Activated CD4-positive, alpha-beta T cell treated with anti-CD3 and anti-CD28 coated beads, Interleukin-2, amount 50 U/mL, for 1 hour (primary cell): Measurements from ENCODE around the gene RPL36AL.
"Not testable (repeated sequence)": the region's sequence is repeated elsewhere in the genome, so short reads cannot be mapped to it uniquely, and the experiment has no call there.

Experiments
- DNase-seq: peaks from one replicate; pipeline ENCODE4 v3.0.0-alpha.2; 2020

The RPL36AL gene

DNA sequence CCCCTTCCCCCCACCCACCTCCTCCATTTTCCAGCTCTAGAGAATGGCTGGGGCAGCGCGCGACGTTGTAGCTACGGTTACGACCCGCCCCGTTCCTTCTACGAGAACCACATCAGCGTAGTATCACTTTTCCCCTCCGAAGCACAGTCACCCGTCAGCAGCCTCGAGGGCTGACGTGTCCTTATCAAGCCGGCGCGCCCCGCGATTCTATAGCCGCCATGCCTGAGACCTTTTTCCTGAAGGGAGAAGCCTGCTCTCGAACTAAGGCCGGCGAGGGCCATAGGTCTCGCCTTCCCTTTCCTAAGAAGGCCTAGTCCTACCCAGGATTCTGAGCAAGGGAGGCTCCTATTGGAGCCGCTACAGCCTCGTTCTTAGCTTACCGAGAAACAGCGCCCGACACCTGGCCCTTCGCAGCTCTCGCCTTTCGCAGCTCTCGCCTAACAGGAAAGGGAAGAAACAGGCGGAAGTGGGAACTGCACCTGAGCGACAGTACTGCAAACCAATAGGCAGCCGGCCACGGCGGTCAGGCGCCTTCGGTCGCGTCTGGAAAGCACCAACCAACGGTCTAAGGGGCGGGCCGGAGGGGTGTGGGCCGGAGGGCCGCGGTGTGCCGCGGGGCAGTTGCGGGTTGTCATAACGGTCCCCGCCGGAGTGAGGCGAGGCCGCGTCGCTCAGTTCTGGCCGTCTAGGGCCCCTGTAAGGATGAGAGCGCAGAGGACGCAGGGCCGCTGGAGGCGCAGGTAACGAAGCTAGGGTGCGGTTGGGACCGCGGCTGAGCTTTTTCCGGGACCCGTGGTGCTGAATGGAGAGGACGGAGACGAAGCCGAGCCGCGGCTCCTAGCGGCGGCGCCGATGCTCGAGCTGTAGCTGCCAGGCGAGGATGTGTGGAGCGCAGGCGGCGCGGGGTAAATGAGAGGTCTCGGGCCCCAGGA, at the start of gene RPL36AL, which contains the start of gene MGAT2:
RPL36AL (minus strand) TSS at position 445 of the 932 bp plus-strand sequence. CDS start 1,522 bp downstream, outside the sequence.
MGAT2 (plus strand) TSS at position 618 of the 932 bp plus-strand sequence. CDS start 470 bp downstream, outside the sequence.
- peak; percentile 89 for DNase-seq

DNA sequence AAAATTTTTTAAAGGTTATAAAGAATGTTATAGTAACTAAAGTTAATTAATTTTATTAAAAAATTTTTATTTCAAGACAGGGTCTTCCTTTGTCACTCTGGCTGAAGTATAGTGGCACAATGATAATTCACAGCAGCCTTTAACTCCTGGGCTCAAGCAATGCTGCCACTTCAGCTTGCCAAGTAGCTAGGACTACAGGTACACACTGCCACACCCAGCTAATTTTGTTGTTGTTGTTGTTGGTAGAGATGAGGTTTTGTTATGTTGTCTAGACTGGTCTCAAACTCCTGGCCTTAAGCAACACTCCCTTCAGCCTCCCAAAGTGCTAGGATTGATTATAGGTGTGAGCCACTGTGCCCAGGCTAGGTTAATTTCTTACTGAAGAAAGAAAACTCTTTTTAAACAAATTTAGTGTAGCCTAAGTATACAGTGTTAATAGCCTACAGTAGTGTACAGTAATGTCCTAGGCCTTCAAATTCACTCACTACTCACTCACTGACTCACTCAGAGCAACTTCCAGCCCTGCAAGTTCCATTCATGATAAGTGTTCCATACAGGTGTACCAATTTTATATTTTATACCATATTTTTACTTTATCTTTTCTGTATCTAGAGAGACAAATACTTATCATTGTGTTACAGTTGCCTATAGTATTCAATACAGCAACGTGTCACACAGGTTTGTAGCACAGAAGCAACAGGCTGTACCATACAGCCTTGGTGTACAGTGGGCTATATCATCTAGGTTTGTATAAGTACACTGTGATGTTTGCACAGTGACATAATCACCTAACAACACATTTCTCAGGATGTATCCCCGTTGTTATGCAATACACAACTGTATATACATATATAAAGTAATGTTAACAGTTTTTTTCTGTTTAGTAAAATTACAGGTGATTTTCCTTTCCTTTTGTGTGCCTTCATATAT, 39.4 kb upstream of the RPL36AL start:
- DNase-seq: no peak

DNA sequence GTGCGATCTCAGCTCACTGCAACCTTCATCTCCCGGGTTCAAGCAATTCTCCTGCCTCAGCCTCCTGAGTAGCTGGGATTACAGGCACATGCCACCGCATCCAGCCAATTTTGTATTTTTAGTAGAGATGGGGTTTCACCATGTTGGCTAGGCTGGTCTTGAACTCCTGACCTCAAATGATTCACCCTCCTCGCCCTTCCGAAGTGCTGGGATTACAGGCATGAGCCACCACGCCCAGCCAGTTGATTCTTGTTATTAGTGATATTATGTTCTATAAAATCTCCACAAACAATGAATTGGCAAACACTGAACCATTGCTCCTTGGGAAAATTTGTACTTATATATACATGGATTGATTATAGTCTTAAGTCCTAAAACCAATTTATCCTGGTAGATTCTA, 37.1 kb upstream of the RPL36AL start:
- DNase-seq: not testable (repeated sequence)

DNA sequence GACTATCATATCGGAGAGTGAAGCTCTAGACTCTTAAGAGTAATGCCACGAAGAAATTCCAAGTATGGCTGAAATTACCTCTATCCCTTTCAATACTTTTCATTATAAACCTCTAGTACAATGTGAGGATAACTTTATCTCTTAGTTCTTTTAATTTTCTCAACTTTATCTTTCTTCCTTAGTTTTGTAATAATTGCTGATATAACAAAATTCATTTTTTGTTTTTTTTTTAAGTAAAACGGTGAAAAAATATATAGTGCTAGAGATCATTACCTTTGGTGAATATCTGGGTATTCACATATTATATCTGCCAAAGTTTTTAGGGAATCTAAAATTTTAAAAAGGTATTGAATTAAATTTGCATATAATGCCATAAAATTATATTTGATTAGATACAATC, 34.1 kb upstream of the RPL36AL start:
- DNase-seq: no peak

DNA sequence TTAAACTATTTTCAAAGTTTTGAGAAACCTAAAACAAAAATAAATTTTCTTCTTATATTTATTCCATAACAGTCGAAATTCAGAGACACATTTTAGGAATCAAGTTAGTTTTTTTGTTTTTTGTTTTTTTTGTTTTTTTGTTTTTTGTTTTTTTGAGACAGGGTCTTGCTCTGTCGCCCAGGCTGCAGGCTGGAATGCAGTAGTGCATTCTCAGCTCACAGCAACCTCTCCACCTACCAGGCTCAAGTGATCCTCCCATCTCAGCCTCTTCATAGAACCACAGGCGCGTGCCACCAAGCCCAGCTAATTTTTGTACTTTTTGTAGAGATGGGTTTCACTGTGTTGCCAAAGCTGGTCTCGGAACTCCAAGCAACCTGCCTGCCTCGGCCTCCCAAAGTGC, 33.1 kb upstream of the RPL36AL start:
- DNase-seq: no peak

DNA sequence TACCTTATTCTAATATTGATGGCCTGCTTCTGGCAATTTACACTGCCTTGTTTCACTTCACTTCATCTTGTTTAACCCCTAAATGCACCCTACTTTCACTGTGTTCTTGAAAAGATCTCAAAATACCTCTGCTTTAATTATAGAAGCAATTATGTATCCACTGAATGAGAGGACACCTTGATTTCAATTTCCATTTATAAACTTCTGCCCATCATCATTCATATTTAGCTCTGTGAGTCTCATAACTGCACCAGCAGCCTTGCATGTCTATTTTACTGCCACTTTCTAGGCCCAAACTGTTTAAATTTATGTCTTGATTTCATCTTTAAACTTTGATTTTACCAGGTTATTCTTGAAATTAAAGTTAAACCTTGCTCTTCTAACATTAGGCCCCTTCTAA, 21.7 kb upstream of the RPL36AL start:
- DNase-seq: no peak

DNA sequence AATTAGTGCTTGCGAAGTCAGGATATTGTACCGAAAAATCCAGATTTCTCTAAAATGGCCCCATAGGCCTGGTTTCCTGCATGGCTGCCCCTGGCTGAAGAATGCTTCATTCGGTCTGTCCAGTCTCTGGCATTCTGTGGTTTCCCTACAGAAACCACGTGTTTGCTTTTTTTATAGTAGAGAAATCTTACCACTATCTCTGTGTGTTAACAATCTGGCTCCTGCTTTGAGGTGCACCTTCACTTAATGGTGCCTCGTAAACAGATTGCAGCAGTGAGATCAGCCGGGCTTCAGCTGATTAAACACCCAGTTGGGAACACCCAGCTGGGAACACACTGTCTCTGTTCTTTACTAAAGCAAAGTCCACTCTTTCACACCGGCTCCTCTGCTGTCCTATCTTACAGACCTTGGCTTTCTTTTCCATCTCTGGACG, 21.3 kb upstream of the RPL36AL start:
- DNase-seq: no peak

DNA sequence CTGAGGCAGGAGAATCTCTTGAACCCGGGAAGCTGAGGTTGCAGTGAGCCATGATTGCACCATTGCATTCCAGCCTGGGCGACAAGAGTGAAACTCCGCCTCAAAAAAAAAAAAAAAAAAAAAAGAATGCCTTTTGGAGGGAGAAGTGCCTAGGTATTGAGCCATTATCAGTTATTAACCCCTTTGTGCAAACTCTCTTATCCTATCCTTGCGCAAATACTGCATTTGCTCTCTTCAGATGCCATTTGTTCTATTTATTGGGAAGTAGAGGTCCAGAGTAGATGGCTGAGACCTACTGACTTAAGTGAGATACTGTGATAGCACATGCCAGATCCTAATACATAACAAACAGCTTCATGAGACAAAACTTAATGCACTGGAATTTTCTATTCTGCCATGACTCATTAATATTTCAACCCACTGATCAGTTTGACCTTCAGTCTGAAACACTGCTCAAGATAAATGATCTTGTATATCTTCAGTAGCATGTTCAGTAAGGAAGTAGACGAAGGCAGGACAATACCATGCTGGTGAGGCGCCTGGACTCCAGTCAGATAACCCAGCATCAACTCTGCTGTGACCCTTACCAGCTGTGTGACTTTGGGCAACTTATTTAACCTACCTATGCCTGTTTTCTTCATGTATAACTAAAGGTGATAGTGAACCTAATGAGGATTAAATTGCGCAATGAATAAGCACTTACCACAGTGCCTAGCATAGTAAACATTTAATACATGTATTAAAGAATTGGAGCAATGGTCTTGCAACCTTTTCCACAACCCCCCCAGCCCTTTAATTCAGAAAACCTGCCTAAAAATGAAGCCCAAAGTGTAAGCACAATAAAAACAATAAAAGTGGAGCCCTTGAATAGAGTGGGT, 20.4 kb upstream of the RPL36AL start:
- DNase-seq: no peak

DNA sequence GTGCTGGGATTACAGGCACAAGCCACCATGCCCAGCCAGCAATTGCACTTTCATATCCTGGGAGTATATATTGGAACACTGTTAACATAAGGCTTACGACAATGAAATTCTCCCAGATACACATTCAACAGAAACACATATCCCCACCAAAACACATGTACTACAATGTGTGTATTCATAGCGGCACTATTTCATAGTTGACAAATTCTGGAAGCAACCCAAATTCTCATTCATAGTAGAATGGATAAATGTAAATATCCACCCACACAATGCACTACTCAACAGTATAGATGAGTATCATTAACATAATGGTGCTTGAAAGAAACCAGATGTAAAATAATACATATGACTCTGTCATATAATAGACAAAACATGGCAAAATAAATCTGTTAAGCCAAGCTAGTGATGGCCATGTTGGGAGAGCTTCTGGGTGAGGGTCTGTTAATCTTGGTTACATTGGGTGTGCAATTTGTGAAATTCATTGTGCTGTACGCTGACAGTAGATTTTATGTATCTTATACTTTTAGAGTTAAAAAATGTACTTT, 17.2 kb upstream of the RPL36AL start:
- DNase-seq: no peak

DNA sequence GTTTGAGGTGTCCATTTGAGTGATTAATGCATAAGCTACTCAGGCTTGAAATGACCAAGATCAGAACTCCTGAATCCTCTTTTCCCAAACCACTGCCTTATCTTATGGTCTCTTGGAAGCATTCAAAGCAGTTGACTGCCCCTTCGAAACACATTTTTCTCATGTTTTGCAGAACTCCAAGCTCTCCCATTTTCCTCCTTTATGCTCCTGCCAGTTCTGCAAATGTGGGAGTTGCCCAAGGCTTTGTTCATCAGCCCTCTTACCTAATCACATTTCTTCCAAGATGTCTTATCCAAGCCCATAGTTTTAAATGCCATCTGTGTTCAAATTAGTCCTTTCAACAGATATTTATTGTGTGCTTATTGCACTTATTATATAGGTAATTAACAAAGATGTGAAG, 16.4 kb upstream of the RPL36AL start:
- no peak for DNase-seq

DNA sequence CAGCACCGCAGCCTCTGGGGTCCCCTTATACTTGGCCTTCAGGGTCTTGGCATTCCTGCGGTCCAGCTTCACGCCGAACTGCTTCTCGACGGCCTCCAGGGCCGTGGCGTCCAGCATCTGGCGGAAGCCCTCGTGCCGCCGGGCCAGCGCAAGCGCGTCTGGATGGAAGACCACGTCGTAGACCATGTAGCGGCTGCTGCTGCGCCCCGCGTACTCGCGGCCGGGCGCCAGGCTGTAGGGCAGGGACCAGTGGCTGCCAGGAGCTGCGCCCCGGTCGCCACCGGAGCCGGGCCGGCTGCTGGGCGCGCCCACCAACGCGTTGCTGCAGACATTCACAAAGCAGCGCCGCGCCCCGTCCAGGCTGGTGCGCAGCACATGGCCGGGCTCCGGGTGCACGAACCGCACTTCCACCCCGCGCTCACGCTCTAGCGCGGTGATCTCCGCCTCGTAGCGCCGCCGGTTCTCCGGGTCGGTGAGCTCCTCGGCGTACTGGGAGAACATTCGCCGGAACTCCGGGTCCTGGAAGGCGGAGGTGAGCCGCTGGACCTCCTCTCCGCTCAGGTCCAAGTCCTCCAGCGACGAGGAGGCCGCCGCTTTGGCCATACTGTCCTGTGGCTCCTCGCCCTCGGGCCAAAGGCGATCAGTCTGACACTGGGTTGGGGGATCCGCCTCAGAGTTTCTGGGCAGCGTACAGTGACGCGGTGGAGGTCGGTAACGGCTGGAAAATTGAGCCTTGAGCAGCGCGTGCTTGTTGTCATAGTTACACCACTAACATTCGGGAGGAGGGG, 14.3 kb upstream of the RPL36AL start, which contains the start of gene DNAAF2:
DNAAF2 (minus strand) TSS at position 698 of the 788 bp plus-strand sequence; CDS start at position 603, 95 bp downstream.
- peak; percentile 69 for DNase-seq

DNA sequence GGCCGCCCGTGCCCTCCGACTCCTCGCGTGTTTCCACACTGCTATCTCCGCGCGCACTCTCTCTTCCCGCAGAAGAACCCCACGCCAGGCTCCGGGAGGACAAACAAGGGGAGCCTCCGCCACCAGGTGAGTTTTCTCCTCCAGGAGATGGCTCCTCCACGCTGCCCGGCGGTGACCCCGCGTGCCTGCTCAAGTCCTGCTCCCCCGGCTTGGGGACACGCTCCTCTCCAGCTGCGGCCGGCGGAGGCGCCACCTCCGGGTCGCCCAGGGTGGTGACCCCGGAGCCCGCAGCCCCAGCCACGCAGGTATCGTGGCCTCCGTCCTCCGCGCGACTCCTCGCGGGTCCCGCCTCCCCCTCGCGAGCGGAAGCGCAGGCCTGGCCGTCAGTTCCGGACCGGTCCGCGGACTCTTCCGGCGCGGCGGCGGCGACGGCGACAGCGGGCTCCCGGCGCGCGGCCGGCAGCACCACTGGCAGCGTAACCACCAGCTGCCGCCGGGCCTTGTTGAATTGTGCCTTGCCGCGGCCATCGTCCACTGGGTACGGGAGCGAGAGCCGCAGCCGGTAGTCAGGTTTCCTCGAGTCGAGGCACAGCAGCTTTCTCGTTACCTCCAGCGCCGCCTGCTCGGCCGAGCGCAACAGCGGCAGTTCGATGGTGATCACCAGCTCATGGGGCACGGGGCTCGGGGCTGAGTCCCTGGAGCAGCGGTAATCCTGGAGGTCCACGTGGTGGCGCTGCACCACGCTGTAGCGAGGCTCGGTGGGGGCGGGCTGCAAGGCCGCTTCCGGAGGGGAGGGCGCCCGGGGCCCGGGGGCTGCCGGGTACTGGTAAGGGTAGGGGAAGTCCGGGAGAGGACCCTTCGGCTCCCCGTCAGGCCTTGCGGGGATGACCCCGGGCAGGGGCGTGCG, 13.5 kb upstream of the RPL36AL start:
- peak; percentile 93 for DNase-seq

DNA sequence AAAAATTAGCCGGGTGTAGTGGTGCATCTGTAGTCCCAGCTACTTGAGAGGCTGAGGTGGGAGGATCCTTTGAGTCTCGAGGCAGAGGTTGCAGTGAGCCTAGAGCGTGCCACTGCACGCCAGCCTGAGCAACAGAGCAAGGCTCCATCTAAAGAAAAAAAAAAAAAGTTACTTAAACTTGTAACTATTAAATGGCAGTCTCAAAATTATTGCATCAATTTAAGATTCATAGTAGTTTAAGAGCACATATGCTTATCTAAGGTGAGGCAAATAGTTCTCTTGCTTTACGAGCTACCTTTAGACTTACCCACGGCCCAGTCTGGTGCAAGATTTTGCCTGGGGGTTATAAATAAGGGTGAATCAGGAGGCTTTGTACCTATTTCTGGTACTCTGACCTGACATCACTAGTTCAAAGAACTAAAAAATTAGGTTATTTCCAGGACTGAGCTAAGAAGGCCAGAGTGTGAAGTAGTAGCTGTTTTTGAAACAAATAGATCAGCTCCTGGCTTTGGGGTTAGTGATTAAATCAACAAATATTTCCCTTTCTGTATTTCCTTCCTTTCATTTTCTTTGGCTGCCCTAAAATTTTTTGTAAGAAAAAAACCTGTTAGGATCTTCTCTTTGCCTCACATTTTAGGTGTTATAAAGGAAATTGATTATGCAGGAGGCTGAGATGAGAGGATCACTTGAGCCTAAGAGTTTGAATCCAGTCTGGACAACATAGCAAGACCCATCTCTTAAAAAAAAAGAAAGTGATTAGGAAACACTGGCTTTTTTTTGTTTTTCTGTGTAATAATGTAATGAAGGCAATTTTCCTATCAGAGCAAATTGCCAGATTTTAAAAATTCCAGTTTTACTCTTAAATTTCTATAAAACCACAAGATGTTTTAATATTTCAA, 3.8 kb upstream of the RPL36AL start:
- no peak for DNase-seq

DNA sequence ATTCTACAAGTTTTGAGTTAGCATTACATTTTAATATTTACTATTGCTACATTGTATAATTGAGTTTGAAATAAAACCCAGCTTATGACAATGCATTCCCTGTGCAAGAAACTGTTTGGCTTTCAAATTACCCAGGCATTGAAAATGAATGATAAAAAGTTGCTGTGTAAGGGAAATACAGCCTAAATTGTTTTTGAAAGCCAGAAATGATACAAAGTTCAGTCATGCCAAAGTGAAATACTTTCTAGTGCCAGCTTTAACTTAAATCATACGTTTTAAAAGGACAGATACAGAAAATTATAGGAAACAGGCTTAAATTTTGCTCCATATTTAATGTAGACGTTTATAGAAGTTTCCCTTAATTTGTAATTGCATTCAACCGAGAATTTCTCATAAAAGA, 3.0 kb upstream of the RPL36AL start:
- DNase-seq: no peak

DNA sequence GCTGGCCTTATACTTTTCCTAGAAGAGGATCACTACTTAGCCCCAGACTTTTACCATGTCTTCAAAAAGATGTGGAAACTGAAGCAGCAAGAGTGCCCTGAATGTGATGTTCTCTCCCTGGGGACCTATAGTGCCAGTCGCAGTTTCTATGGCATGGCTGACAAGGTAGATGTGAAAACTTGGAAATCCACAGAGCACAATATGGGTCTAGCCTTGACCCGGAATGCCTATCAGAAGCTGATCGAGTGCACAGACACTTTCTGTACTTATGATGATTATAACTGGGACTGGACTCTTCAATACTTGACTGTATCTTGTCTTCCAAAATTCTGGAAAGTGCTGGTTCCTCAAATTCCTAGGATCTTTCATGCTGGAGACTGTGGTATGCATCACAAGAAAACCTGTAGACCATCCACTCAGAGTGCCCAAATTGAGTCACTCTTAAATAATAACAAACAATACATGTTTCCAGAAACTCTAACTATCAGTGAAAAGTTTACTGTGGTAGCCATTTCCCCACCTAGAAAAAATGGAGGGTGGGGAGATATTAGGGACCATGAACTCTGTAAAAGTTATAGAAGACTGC, 1.7 kb upstream of the RPL36AL start:
- DNase-seq: no peak

DNA sequence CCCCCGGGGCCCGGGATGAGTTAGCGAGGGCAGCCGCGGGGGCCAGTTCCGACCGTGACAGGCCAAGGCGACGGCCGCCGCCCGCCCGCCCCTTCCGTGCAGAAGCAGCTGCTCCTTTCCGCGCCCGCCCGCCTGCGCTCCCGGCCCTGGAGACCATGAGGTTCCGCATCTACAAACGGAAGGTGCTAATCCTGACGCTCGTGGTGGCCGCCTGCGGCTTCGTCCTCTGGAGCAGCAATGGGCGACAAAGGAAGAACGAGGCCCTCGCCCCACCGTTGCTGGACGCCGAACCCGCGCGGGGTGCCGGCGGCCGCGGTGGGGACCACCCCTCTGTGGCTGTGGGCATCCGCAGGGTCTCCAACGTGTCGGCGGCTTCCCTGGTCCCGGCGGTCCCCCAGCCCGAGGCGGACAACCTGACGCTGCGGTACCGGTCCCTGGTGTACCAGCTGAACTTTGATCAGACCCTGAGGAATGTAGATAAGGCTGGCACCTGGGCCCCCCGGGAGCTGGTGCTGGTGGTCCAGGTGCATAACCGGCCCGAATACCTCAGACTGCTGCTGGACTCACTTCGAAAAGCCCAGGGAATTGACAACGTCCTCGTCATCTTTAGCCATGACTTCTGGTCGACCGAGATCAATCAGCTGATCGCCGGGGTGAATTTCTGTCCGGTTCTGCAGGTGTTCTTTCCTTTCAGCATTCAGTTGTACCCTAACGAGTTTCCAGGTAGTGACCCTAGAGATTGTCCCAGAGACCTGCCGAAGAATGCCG, 872 bp upstream of the RPL36AL start:
- DNase-seq: no peak

DNA sequence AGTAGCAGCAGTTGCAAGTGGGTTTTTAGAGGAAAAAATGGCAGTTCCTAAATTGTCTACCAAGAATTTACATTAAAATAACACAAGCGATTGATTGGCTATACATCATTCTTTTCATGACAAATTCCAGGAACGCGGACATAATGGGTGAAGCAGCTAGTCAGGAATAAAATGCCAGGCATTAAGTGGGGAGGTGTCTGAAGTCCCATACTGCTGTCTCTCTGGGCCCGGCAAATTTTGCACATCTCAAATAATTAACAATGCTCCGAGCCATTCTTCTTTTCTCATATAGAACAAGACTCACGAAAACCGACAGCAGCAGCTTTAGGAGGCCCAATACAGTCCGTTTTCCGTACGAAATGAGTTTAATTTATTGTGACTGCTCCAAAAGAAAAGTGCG, 696 bp downstream of the RPL36AL start:
- no peak for DNase-seq

DNA sequence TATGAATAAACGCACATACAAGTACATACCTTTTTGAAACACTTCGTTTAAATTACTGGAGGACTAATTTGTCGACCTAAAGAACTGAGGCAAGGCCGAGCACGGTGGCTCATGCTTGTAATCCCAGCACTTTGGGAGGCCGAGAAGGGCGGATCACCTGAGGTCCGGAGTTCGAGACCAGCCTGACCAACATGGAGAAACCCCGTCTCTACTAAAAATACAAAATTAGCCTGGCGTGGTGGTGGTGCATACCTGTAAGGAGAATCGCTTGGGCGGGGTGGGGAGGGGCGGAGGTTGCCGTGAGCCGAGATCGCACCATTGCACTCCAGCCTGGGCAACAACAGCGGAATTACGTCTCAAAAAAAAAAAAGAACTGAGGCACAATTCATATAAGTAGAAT, 1.2 kb downstream of the RPL36AL start:
- not testable (repeated sequence) for DNase-seq
